Natural killer cell (primary cell): ENCODE data around the gene MZT1. TPM values are rescaled to one million over a fixed set of nuclear protein-coding genes. Genes with fewer than 3 reads are reported as not detected.

ENCODE experiments used
- ATAC-seq, 3 donors: fragments of 150-1000 bp in 2 of 3; fragments of 200-7000 bp in 1 of 3; cut with Tn5 transposase; 1 replicate in 1 of 3; 2 replicates in 2 of 3; pipeline ENCODE4 v1.10.0; 2021; ENCODE audit warnings: mild to moderate bottlenecking in 2 of 3, moderate library complexity in 2 of 3
- DNase-seq, 2 donors: peaks; one replicate each; pipeline versions ENCODE4 v3.0.0 to v3.0.0-alpha.2; 2013 to 2021; ENCODE audit warnings: mixed read lengths in 1 of 2
- H3K27ac ChIP-seq: one replicate; pipeline ENCODE4 v1.5.1; 2013; ENCODE audit warnings: mild to moderate bottlenecking, low read length
- H3K27me3 ChIP-seq: one replicate; pipeline ENCODE4 v1.6.1; 2013; ENCODE audit warnings: low read length; ENCODE audit not compliant: control insufficient read depth, insufficient read depth
- H3K36me3 ChIP-seq: one replicate; pipeline ENCODE4 v1.6.1; 2013; ENCODE audit warnings: low read length; ENCODE audit not compliant: control insufficient read depth, insufficient read depth
- H3K4me1 ChIP-seq: one replicate; pipeline ENCODE4 v1.6.1; 2013; ENCODE audit warnings: low read length; ENCODE audit not compliant: control insufficient read depth, insufficient read depth
- H3K4me3 ChIP-seq: one replicate; pipeline ENCODE4 v1.5.1; 2013; ENCODE audit warnings: low read length
- H3K9me3 ChIP-seq: one replicate; pipeline ENCODE4 v1.6.1; 2013; ENCODE audit warnings: low read length; ENCODE audit not compliant: control insufficient read depth, insufficient read depth
- H3K27ac Mint-ChIP-seq, 2 donors: one replicate each; pipeline ENCODE4 v1.8.0; 2022; ENCODE audit warnings: mild to moderate bottlenecking in 2 of 2, mixed read lengths in 2 of 2, moderate library complexity in 1 of 2
- H3K27me3 Mint-ChIP-seq, 2 donors: one replicate each; pipeline ENCODE4 v1.8.0; 2022; ENCODE audit warnings: low read depth in 2 of 2, mixed read lengths in 2 of 2
- H3K36me3 Mint-ChIP-seq: one replicate; pipeline ENCODE4 v1.8.0; 2022; ENCODE audit warnings: mixed read lengths
- H3K4me1 Mint-ChIP-seq, 2 donors: one replicate each; pipeline ENCODE4 v1.8.0; 2022; ENCODE audit warnings: mixed read lengths in 2 of 2
- H3K4me3 Mint-ChIP-seq: one replicate; pipeline ENCODE4 v1.8.0; 2022; ENCODE audit warnings: mild to moderate bottlenecking, moderate library complexity, mixed read lengths
- H3K9me3 Mint-ChIP-seq, 2 donors: one replicate each; pipeline ENCODE4 v1.8.0; 2022; ENCODE audit warnings: mixed read lengths in 2 of 2
- CTCF ChIP-seq: fragments of 200-600 bp; IDR thresholded peaks from one replicate; pipeline ENCODE4 v1.8.0; 2022; ENCODE audit warnings: antibody characterized with exemption
- WGBS: methylation state at CpG from one replicate; pipeline ENCODE4 v1.1.7; 2013; ENCODE audit warnings: missing lambda C conversion rate; ENCODE audit not compliant: insufficient coverage; 5-methylcytosine and 5-hydroxymethylcytosine counted together
- intact Hi-C: fragments of 100-400 bp; cut with micrococcal nuclease; formaldehyde crosslinking; loops from one replicate; pipeline ENCODE4 v1.14.2; 2022
- total RNA-seq, 4 donors: library from RNA; stranded (reverse); fragments of 120-200 nt in 1 of 4; gene quantifications; one replicate each; pipeline versions ENCODE4 v1.2.3 to v1.2.4, GENCODE V29; 2013 to 2022

MZT1 gene
- total RNA-seq, 3 donors from 2014 or later (not counting 1 experiment from before 2014, with no cell fraction given): 5.7 to 7.4 (median 5.8) TPM

GRCh38 chr13:72692884-72693514 is 34.4 kb downstream of the MZT1 start:
- no peaks in the 10 kb centered on the region for H3K4me1 Mint-ChIP-seq
- H3K36me3 ChIP-seq: no peaks in the 10 kb centered on the region
- no peak overlapping the region for H3K4me3 ChIP-seq
- no peak overlapping the region for H3K4me3 Mint-ChIP-seq
- no peak for TF ChIP-seq CTCF
- DNase-seq: no peak
- H3K27ac ChIP-seq: no peak overlapping the region
- H3K27me3 Mint-ChIP-seq: peaks cover 7 to 36% of the 10 kb centered on the region in 2 donors
- no peaks in the 10 kb centered on the region for H3K27me3 ChIP-seq
- H3K9me3 ChIP-seq: no peaks in the 10 kb centered on the region
- H3K4me1 ChIP-seq: no peaks in the 10 kb centered on the region
- no peak for ATAC-seq
- no peak overlapping the region for H3K27ac Mint-ChIP-seq
- no peaks in the 10 kb centered on the region for H3K36me3 Mint-ChIP-seq
- peaks cover 2% of the 10 kb centered on the region in 2 donors for H3K9me3 Mint-ChIP-seq
- intact Hi-C loops: no loop called here
- 54% methylated on average over 5 of the region's 5 CpGs for WGBS

- ATAC-seq: no peak
- DNase-seq: no peak
- peaks cover 7 to 14% of the 10 kb centered on the region in 2 donors for H3K27me3 Mint-ChIP-seq
- H3K4me1 ChIP-seq: no peaks in the 10 kb centered on the region
- no peak overlapping the region for H3K4me3 ChIP-seq
- no peaks in the 10 kb centered on the region for H3K9me3 ChIP-seq
- no peaks in the 10 kb centered on the region for H3K27me3 ChIP-seq
- TF ChIP-seq CTCF: no peak
- H3K4me3 Mint-ChIP-seq: no peak overlapping the region
- no peaks in the 10 kb centered on the region for H3K36me3 Mint-ChIP-seq
- H3K4me1 Mint-ChIP-seq: no peaks in the 10 kb centered on the region
- intact Hi-C loops: no loop called here
- no peak overlapping the region for H3K27ac Mint-ChIP-seq
- H3K36me3 ChIP-seq: no peaks in the 10 kb centered on the region
- H3K9me3 Mint-ChIP-seq: peaks cover 2% of the 10 kb centered on the region in 2 donors
- H3K27ac ChIP-seq: no peak overlapping the region
These were observed 38.2 kb downstream of the MZT1 start for GRCh38 chr13:72689181-72689696.

- DNase-seq (no peak), ATAC-seq (no peak)
- Histone ChIP-seq H3K9me3 (no peaks in the 10 kb centered on the region), H3K36me3 (no peaks in the 10 kb centered on the region), H3K27me3 (no peaks in the 10 kb centered on the region), H3K4me3 (no peak overlapping the region), H3K27ac (no peak overlapping the region), H3K4me1 (no peaks in the 10 kb centered on the region)
- TF ChIP-seq CTCF: no peak
- H3K27ac Mint-ChIP-seq: no peak overlapping the region
- H3K9me3 Mint-ChIP-seq: peaks cover 2% of the 10 kb centered on the region in 2 donors
- intact Hi-C loops: no loop called here
- no peaks in the 10 kb centered on the region for H3K4me1 Mint-ChIP-seq
- WGBS: 91% methylated on average over 1 of the region's 3 CpGs
- no peak overlapping the region for H3K4me3 Mint-ChIP-seq
- peaks cover 7 to 14% of the 10 kb centered on the region in 2 donors for H3K27me3 Mint-ChIP-seq
- H3K36me3 Mint-ChIP-seq: no peaks in the 10 kb centered on the region
These were observed 40.7 kb downstream of the MZT1 start for GRCh38 chr13:72686766-72687165.

- H3K27ac ChIP-seq: no peak overlapping the region
- WGBS: 100% methylated on average over 1 of the region's 1 CpG
- intact Hi-C loops: no loop called here
- H3K4me3 Mint-ChIP-seq: no peak overlapping the region
- no peak overlapping the region for H3K27ac Mint-ChIP-seq
- H3K36me3 Mint-ChIP-seq: no peaks in the 10 kb centered on the region
- ATAC-seq: no peak
- H3K27me3 ChIP-seq: no peaks in the 10 kb centered on the region
- DNase-seq: no peak
- no peak for TF ChIP-seq CTCF
- H3K9me3 ChIP-seq: no peaks in the 10 kb centered on the region
- no peaks in the 10 kb centered on the region for H3K9me3 Mint-ChIP-seq
- no peaks in the 10 kb centered on the region for H3K4me1 Mint-ChIP-seq
- H3K4me3 ChIP-seq: no peak overlapping the region
- H3K36me3 ChIP-seq: no peaks in the 10 kb centered on the region
- H3K27me3 Mint-ChIP-seq: no peaks in the 10 kb centered on the region
- H3K4me1 ChIP-seq: no peaks in the 10 kb centered on the region
These were observed 47.1 kb downstream of the MZT1 start for GRCh38 chr13:72680353-72680752.
